A673 (cell line): ENCODE measurements around the gene AFF2. TPM values are rescaled to one million over a fixed set of nuclear protein-coding genes. Genes with fewer than 3 reads are reported as not detected.

Experiments used
- BruUV-seq: library from RNA; stranded (reverse); fragments of 400-500 nt; replicated peaks from 2 replicates; lab custom pipeline; 2021; lab: Mats Ljungman, UMichigan
- CTCF ChIA-PET: fragments of 300-600 bp; sonication (Branson Sonifier 250); formaldehyde crosslinking; loops from one replicate; lab custom pipeline; 2022; ENCODE audit warnings: antibody characterized with exemption; lab: Charles Lee
- POLR2A ChIA-PET: fragments of 300-600 bp; sonication (Branson Sonifier 250); formaldehyde crosslinking; loops from one replicate; lab custom pipeline; 2022; ENCODE audit warnings: antibody characterized with exemption; ENCODE audit not compliant: low non-redundant PET; lab: Charles Lee
- DNase-seq: peaks from one replicate; pipeline ENCODE4 v3.0.0-alpha.2; 2015; ENCODE audit warnings: low spot score
- H3K27ac ChIP-seq: fragments of 200-600 bp; sonication (generic); 2 replicates; pipeline ENCODE4 v1.5.1; 2016; ENCODE audit warnings: mixed run types, low read depth, mild to moderate bottlenecking, mixed read lengths, antibody characterized with exemption, low read length; ENCODE audit not compliant: poor library complexity, severe bottlenecking
- H3K27me3 ChIP-seq: fragments of 200-600 bp; sonication (generic); replicated peaks from 2 replicates; pipeline ENCODE4 v1.6.1; 2017; ENCODE audit warnings: mixed run types, low read depth, mild to moderate bottlenecking, mixed read lengths, antibody characterized with exemption, low read length; ENCODE audit not compliant: insufficient read depth, poor library complexity
- H3K36me3 ChIP-seq: fragments of 200-600 bp; sonication (generic); 2 replicates; pipeline ENCODE4 v1.6.1; 2016; ENCODE audit warnings: mixed run types, mild to moderate bottlenecking, mixed read lengths, antibody characterized with exemption, low read length; ENCODE audit not compliant: insufficient read depth, poor library complexity, severe bottlenecking
- H3K4me1 ChIP-seq: fragments of 200-600 bp; sonication (generic); 2 replicates; pipeline ENCODE4 v1.6.1; 2017; ENCODE audit warnings: mixed run types, mild to moderate bottlenecking, mixed read lengths, antibody characterized with exemption, low read length; ENCODE audit not compliant: insufficient read depth, poor library complexity, severe bottlenecking
- H3K4me3 ChIP-seq: fragments of 200-600 bp; sonication (generic); 2 replicates; pipeline ENCODE4 v1.5.1; 2016; ENCODE audit warnings: low read depth, mixed run types, mild to moderate bottlenecking, mixed read lengths, low read length; ENCODE audit not compliant: poor library complexity, severe bottlenecking
- H3K9me3 ChIP-seq: fragments of 200-600 bp; sonication (generic); 2 replicates; pipeline ENCODE4 v1.6.1; 2016; ENCODE audit warnings: mixed run types, low read depth, mild to moderate bottlenecking, mixed read lengths, antibody characterized with exemption, low read length; ENCODE audit not compliant: poor library complexity, severe bottlenecking
- CTCF ChIP-seq: fragments of 300-800, 200-600 bp; sonication (generic); conservative IDR thresholded peaks from 2 replicates; pipeline ENCODE4 v1.5.1; 2017; ENCODE audit warnings: low read depth, mild to moderate bottlenecking, antibody characterized with exemption, low read length, moderate library complexity, mixed read lengths
- EZH2 ChIP-seq: fragments of 200-600 bp; sonication (generic); IDR thresholded peaks from 2 replicates; pipeline ENCODE4 v1.6.1; 2017; ENCODE audit warnings: borderline replicate concordance, low read depth, mild to moderate bottlenecking, mixed read lengths, antibody characterized with exemption, low read length; ENCODE audit not compliant: poor library complexity, severe bottlenecking
- intact Hi-C: fragments of 100-400 bp; cut with micrococcal nuclease; formaldehyde crosslinking; loops from one replicate; pipeline ENCODE4 v1.10.0; 2022; ENCODE audit not compliant: unreplicated experiment
- total RNA-seq: library from RNA; stranded (reverse); gene quantifications from 2 replicates; pipeline ENCODE4 v1.2.3, GENCODE V29; 2021

The AFF2 gene
- total RNA-seq, 1 experiment from 2014 or later, result not detected

- no peaks in the 10 kb centered on the region for H3K36me3 ChIP-seq
- no TSS peak for BruUV-seq
- no peak overlapping the region for H3K27ac ChIP-seq
- DNase-seq, result no peak
- H3K27me3 ChIP-seq, result no peaks in the 10 kb centered on the region
- ChIA-PET POLR2A (no interaction called here), CTCF (no interaction called here)
- intact Hi-C loops, result no loop called here
- H3K4me1 ChIP-seq, result no peaks in the 10 kb centered on the region
- no peak for TF ChIP-seq EZH2
- H3K4me3 ChIP-seq, result no peak overlapping the region
- no peaks in the 10 kb centered on the region for H3K9me3 ChIP-seq
Observed at GRCh38 chrX:148540114-148540513, 39.7 kb downstream of the AFF2 start.

- no peak for DNase-seq
- TF ChIP-seq EZH2 (no peak), CTCF (no peak)
- no peaks in the 10 kb centered on the region for H3K9me3 ChIP-seq
- ChIA-PET POLR2A (no interaction called here), CTCF (no interaction called here)
- H3K27ac ChIP-seq, result no peak overlapping the region
- H3K27me3 ChIP-seq, result no peaks in the 10 kb centered on the region
- BruUV-seq, result no TSS peak
- H3K4me3 ChIP-seq, result no peak overlapping the region
- intact Hi-C loops, result no loop called here
- H3K36me3 ChIP-seq, result no peaks in the 10 kb centered on the region
- H3K4me1 ChIP-seq, result no peaks in the 10 kb centered on the region
Observed at GRCh38 chrX:148540671-148541583, 40.5 kb downstream of the AFF2 start.

- no TSS peak for BruUV-seq
- intact Hi-C loops, result no loop called here
- ChIA-PET POLR2A (no interaction called here), CTCF (no interaction called here)
- Histone ChIP-seq H3K27ac (no peak overlapping the region), H3K4me3 (no peak overlapping the region), H3K4me1 (no peaks in the 10 kb centered on the region), H3K27me3 (no peaks in the 10 kb centered on the region), H3K36me3 (no peaks in the 10 kb centered on the region), H3K9me3 (no peaks in the 10 kb centered on the region)
- TF ChIP-seq EZH2 (no peak), CTCF (no peak)
- no peak for DNase-seq
Observed at GRCh38 chrX:148541584-148541940, 41.1 kb downstream of the AFF2 start.
